Vein endothelial cell (primary cell): ENCODE data around the gene NELFCD. TPM values are rescaled to one million over a fixed set of nuclear protein-coding genes. Genes with fewer than 3 reads are reported as not detected.

Source experiments
- total RNA-seq: library from RNA; depleted of rRNA; stranded (reverse); fragments of >200 nt; gene quantifications from 2 replicates; pipeline ENCODE4 v1.2.3, GENCODE V29; 2012

Gene NELFCD
- total RNA-seq = 48.3 and 67.6 TPM in 2 replicates

GRCh38 chr20:58980711-58981627, at the start of gene NELFCD:
Gene NELFCD (plus strand): TSS chr20:58981256. CDS start chr20:58981310, 54 bp downstream.

GRCh38 chr20:59006864-59007664, 26.0 kb downstream of the NELFCD start, which contains the start of gene CTSZ:
Gene CTSZ (minus strand): TSS chr20:59007254. CDS start chr20:59007128, 126 bp downstream.

GRCh38 chr20:59019217-59019616, 38.2 kb downstream of the NELFCD start, which contains the start of gene TUBB1:
Gene TUBB1 (plus strand): TSS chr20:59019429. CDS start chr20:59019523, 94 bp downstream.

GRCh38 chr20:59032023-59032712, 51.1 kb downstream of the NELFCD start, which contains the start of gene ATP5F1E:
Gene ATP5F1E (minus strand): TSS chr20:59032335. CDS start chr20:59032251, 84 bp downstream.

GRCh38 chr20:59042151-59042795, 61.2 kb downstream of the NELFCD start, which contains the start of gene PRELID3B:
Gene PRELID3B (minus strand): TSS chr20:59042786. CDS start chr20:59042730, 56 bp downstream.

Other genes with a start within 250 kb of the NELFCD start
- gene GNAS-AS1, start 130.4 kb upstream of the NELFCD start, total RNA-seq = 0.10 TPM in 1 of 2 replicates, not detected in the other
- 467 and 568 TPM in 2 replicates for gene GNAS, start 128.5 kb upstream of the NELFCD start, total RNA-seq
- 192 and 224 TPM in 2 replicates for gene CTSZ, start 26.0 kb downstream of the NELFCD start, total RNA-seq
- gene TUBB1, start 38.2 kb downstream of the NELFCD start, total RNA-seq = not detected in 2 replicates
- 19.9 and 21.3 TPM in 2 replicates for gene ATP5F1E, start 51.1 kb downstream of the NELFCD start, total RNA-seq
- gene PRELID3B, start 61.5 kb downstream of the NELFCD start, total RNA-seq = 55.2 and 64.6 TPM in 2 replicates
- not detected in 2 replicates for gene ZNF831, start 182.6 kb downstream of the NELFCD start, total RNA-seq